ENCODE data around the gene RIGI.

The RIGI gene

DNA sequence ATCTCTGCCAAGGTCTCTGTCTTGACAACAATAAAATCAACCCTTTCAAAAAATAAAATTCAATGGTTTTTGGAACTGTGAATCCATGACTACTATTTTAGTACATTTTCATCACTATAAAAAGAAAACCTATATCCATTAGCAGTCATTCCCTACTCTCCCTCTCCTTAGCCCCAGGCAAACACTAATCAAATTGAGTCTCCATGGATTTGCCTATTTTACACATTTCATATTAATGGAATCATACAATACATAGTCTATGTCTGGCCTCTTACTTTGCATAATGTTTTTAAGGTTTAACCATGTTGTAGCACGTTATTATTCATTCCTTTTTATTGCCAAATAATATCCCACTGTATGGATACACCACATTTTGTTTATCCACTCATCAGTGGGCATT is 24.1 kb downstream of the RIGI start (continued):
- TF ChIP-seq, protein P1, sequence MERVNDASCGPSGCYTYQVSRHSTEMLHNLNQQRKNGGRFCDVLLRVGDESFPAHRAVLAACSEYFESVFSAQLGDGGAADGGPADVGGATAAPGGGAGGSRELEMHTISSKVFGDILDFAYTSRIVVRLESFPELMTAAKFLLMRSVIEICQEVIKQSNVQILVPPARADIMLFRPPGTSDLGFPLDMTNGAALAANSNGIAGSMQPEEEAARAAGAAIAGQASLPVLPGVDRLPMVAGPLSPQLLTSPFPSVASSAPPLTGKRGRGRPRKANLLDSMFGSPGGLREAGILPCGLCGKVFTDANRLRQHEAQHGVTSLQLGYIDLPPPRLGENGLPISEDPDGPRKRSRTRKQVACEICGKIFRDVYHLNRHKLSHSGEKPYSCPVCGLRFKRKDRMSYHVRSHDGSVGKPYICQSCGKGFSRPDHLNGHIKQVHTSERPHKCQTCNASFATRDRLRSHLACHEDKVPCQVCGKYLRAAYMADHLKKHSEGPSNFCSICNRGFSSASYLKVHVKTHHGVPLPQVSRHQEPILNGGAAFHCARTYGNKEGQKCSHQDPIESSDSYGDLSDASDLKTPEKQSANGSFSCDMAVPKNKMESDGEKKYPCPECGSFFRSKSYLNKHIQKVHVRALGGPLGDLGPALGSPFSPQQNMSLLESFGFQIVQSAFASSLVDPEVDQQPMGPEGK (CRISPR knock-in tag; IDR thresholded peaks at IDR 0.05; ENCODE audit: borderline replicate concordance), result no peak
- no peak for TF ChIP-seq ESRRG (CRISPR knock-in tag; IDR thresholded peaks at IDR 0.05)
- no peak for TF ChIP-seq ZC3H10 (CRISPR knock-in tag; IDR thresholded peaks at IDR 0.05)
- TF ChIP-seq ZNF70 (CRISPR knock-in tag; IDR thresholded peaks at IDR 0.05), result no peak

DNA sequence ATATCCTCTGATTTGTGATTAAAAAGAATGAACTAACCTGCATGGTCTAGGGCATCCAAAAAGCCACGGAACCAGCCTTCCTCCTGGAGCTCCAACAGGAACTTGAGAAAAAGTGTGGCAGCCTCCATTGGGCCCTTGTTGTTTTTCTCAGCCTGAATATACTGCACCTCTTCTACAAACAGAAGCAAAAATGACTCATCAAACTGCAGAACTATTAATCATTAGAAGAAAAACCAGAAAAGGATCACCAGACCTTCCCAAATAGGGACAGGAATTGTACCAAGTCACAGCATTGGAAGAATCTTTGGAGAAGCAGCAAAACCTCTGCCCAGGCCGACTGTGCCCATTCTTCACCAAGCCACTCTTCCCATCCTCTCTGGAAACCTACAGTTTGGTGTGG is 25.2 kb downstream of the RIGI start:
- no peak for TF ChIP-seq BACH2 (CRISPR knock-in tag; IDR thresholded peaks at IDR 0.05; ENCODE audit: borderline replicate concordance)
- ATAC-seq, result no peak

GRCh38 chr9:32497921-32498320 is 28.1 kb downstream of the RIGI start:
- ATAC-seq, result no peak
- no peak for TF ChIP-seq ZNF70 (CRISPR knock-in tag; IDR thresholded peaks at IDR 0.05)
- TF ChIP-seq ISL1 (CRISPR knock-in tag; IDR thresholded peaks at IDR 0.05), result no peak
- no peak for TF ChIP-seq TOX (CRISPR knock-in tag; IDR thresholded peaks at IDR 0.05; ENCODE audit: borderline replicate concordance)
- TF ChIP-seq SNAI2 (CRISPR knock-in tag; IDR thresholded peaks at IDR 0.05), result no peak
- TF ChIP-seq CSDC2 (CRISPR knock-in tag; IDR thresholded peaks at IDR 0.05), result no peak
- no peak for TF ChIP-seq BACH2 (CRISPR knock-in tag; IDR thresholded peaks at IDR 0.05; ENCODE audit: borderline replicate concordance)
- no peak for TF ChIP-seq ZFP3 (CRISPR knock-in tag; IDR thresholded peaks at IDR 0.05)
- TF ChIP-seq CREB5 (CRISPR knock-in tag; IDR thresholded peaks at IDR 0.05; ENCODE audit: low read depth), result no peak
- TF ChIP-seq ZNF8 (CRISPR knock-in tag; IDR thresholded peaks at IDR 0.05), result no peak
- TF ChIP-seq ZNF565 (CRISPR knock-in tag; conservative IDR thresholded peaks at IDR 0.05; ENCODE audit: low read depth), result no peak
- no peak for TF ChIP-seq POU6F1 (CRISPR knock-in tag; IDR thresholded peaks at IDR 0.05; ENCODE audit: borderline replicate concordance, low read depth)
- no peak for TF ChIP-seq ZFP30 (CRISPR knock-in tag; IDR thresholded peaks at IDR 0.05)
- no peak for TF ChIP-seq PPARA (CRISPR knock-in tag; IDR thresholded peaks at IDR 0.05; ENCODE audit: borderline replicate concordance)
- TF ChIP-seq OSR1 (CRISPR knock-in tag; IDR thresholded peaks at IDR 0.05), result no peak
- no peak for TF ChIP-seq ARNTL (CRISPR knock-in tag; IDR thresholded peaks at IDR 0.05; ENCODE audit: borderline replicate concordance, low read depth)
- no peak for TF ChIP-seq TCF4 (CRISPR knock-in tag; IDR thresholded peaks at IDR 0.05; ENCODE audit: borderline replicate concordance)
- TF ChIP-seq ESRRG (CRISPR knock-in tag; IDR thresholded peaks at IDR 0.05), result no peak

GRCh38 chr9:32490601-32491000 is 35.4 kb downstream of the RIGI start:
- ATAC-seq, result no peak
- no peak for TF ChIP-seq ZNF565 (CRISPR knock-in tag; conservative IDR thresholded peaks at IDR 0.05; ENCODE audit: low read depth)
- no peak for TF ChIP-seq CREB5 (CRISPR knock-in tag; IDR thresholded peaks at IDR 0.05; ENCODE audit: low read depth)
- TF ChIP-seq TCF4 (CRISPR knock-in tag; IDR thresholded peaks at IDR 0.05; ENCODE audit: borderline replicate concordance), result no peak
- no peak for TF ChIP-seq OSR1 (CRISPR knock-in tag; IDR thresholded peaks at IDR 0.05)
- no peak for TF ChIP-seq ZC3H10 (CRISPR knock-in tag; IDR thresholded peaks at IDR 0.05)
- TF ChIP-seq PPARA (CRISPR knock-in tag; IDR thresholded peaks at IDR 0.05; ENCODE audit: borderline replicate concordance), result no peak
- TF ChIP-seq ARNTL (CRISPR knock-in tag; IDR thresholded peaks at IDR 0.05; ENCODE audit: borderline replicate concordance, low read depth), result no peak
- no peak for TF ChIP-seq TOX (CRISPR knock-in tag; IDR thresholded peaks at IDR 0.05; ENCODE audit: borderline replicate concordance)
- TF ChIP-seq RARB (CRISPR knock-in tag; IDR thresholded peaks at IDR 0.05), result no peak
- no peak for TF ChIP-seq ZFP30 (CRISPR knock-in tag; IDR thresholded peaks at IDR 0.05)
- TF ChIP-seq POU6F1 (CRISPR knock-in tag; IDR thresholded peaks at IDR 0.05; ENCODE audit: borderline replicate concordance, low read depth), result no peak
- no peak for TF ChIP-seq ZNF70 (CRISPR knock-in tag; IDR thresholded peaks at IDR 0.05)
- TF ChIP-seq ZNF8 (CRISPR knock-in tag; IDR thresholded peaks at IDR 0.05), result no peak
- TF ChIP-seq ISL1 (CRISPR knock-in tag; IDR thresholded peaks at IDR 0.05), result no peak
- no peak for TF ChIP-seq CSDC2 (CRISPR knock-in tag; IDR thresholded peaks at IDR 0.05)

Data from SK-N-SH treated with all-trans-retinoic acid at 6 μM for 48 hours (cell line).